HG03469 (cell line): Measurements from ENCODE around the gene SGPP2.

Source experiments
- ATAC-seq: cut with Tn5 transposase; IDR thresholded peaks from one replicate; pipeline ENCODE4 v1.9.1; 2021; ENCODE audit warnings: mild to moderate bottlenecking, moderate library complexity, moderate number of reproducible peaks; ENCODE audit not compliant: unreplicated experiment

SGPP2 gene

GRCh38 chr2:222521099-222521498 lies 96.8 kb downstream of the SGPP2 start:
- ATAC-seq: peak; percentile 73

GRCh38 chr2:222522082-222522481 lies 97.7 kb downstream of the SGPP2 start:
- ATAC-seq: no peak

- peak; percentile 33 for ATAC-seq
Observed at GRCh38 chr2:222523783-222524544, 99.6 kb downstream of the SGPP2 start.

- no peak for ATAC-seq
Observed at GRCh38 chr2:222525811-222526210, 101.5 kb downstream of the SGPP2 start.

GRCh38 chr2:222526480-222527277 lies 102.3 kb downstream of the SGPP2 start:
- no peak for ATAC-seq

GRCh38 chr2:222532315-222532714 lies 108.0 kb downstream of the SGPP2 start:
- no peak for ATAC-seq

- no peak for ATAC-seq
Observed at GRCh38 chr2:222535477-222535876, 111.1 kb downstream of the SGPP2 start.

GRCh38 chr2:222538535-222538934 lies 114.2 kb downstream of the SGPP2 start:
- ATAC-seq: no peak

- ATAC-seq: no peak
Observed at GRCh38 chr2:222544661-222545060, 120.3 kb downstream of the SGPP2 start.

GRCh38 chr2:222545823-222546795 lies 121.8 kb downstream of the SGPP2 start:
- no peak for ATAC-seq

- no peak for ATAC-seq
Observed at GRCh38 chr2:222547083-222547482, 122.7 kb downstream of the SGPP2 start.

GRCh38 chr2:222548992-222549391 lies 124.6 kb downstream of the SGPP2 start:
- no peak for ATAC-seq

- no peak for ATAC-seq
Observed at GRCh38 chr2:222554517-222554916, 130.2 kb downstream of the SGPP2 start.

- ATAC-seq: no peak
Observed at GRCh38 chr2:222561151-222561550, 136.8 kb downstream of the SGPP2 start.

- peak; percentile 62 for ATAC-seq
Observed at GRCh38 chr2:222561817-222562645, 137.7 kb downstream of the SGPP2 start.

GRCh38 chr2:222563106-222563718 lies 138.9 kb downstream of the SGPP2 start:
- no peak for ATAC-seq

- no peak for ATAC-seq
Observed at GRCh38 chr2:222563936-222564335, 139.6 kb downstream of the SGPP2 start.

- ATAC-seq: no peak
Observed at GRCh38 chr2:222566229-222566628, 141.9 kb downstream of the SGPP2 start.

- no peak for ATAC-seq
Observed at GRCh38 chr2:222568865-222569264, 144.5 kb downstream of the SGPP2 start.

- no peak for ATAC-seq
Observed at GRCh38 chr2:222569826-222570225, 145.5 kb downstream of the SGPP2 start.
